HEK293 (cell line): ENCODE results near the gene CHN1.

Experiments
- CTCF ChIA-PET: fragments of 350-600 bp; formaldehyde crosslinking; extraction: SDS; loops from one replicate; lab custom pipeline; 2021; ENCODE audit warnings: antibody characterized with exemption; lab: Yijun Ruan, JAX
- POLR2A ChIA-PET: fragments of 300-600 bp; formaldehyde crosslinking; extraction: SDS; loops from one replicate; lab custom pipeline; 2020; ENCODE audit warnings: antibody characterized with exemption, inconsistent platforms; lab: Yijun Ruan, JAX
- H3K27ac ChIP-seq: fragments of 200-500 bp; sonication (Bioruptor generic); 2 replicates; pipeline ENCODE4 v1.5.1; 2014; ENCODE audit warnings: low read depth, low read length, control low read depth, inconsistent platforms; ENCODE audit errors: extremely low read depth
- H3K36me3 ChIP-seq, 2 experiments: fragments of 200-500 bp in 1 of 2; sonication (Bioruptor generic) in 1 of 2; 1 replicate in 1 of 2; 2 replicates in 1 of 2; pipeline ENCODE4 v1.5.1; 2014 to 2017; ENCODE audit warnings: inconsistent platforms in 2 of 2, low read length in 2 of 2; ENCODE audit not compliant: control insufficient read depth in 2 of 2, insufficient read depth in 1 of 2
- H3K4me1 ChIP-seq: fragments of 200-500 bp; sonication (Bioruptor generic); 2 replicates; pipeline ENCODE4 v1.5.1; 2014; ENCODE audit warnings: mild to moderate bottlenecking, low read length, inconsistent platforms; ENCODE audit not compliant: control insufficient read depth, insufficient read depth
- H3K4me3 ChIP-seq: 2 replicates; pipeline ENCODE4 v1.5.1; 2011; ENCODE audit warnings: low read depth, mild to moderate bottlenecking, control low read depth, low read length, moderate library complexity
- H3K9me3 ChIP-seq: fragments of 200-500 bp; sonication (Bioruptor generic); 2 replicates; pipeline ENCODE4 v1.5.1; 2014; ENCODE audit warnings: low read depth, low read length, inconsistent platforms; ENCODE audit not compliant: control insufficient read depth, insufficient read depth
- CTCF ChIP-seq: fragments of 450-650 bp; formaldehyde crosslinking; IDR thresholded peaks from 2 replicates; pipeline ENCODE4 v1.5.1; 2016; ENCODE audit warnings: missing biosample characterization, missing genetic modification characterization
- EGR2 ChIP-seq: fragments of 450-650 bp; formaldehyde crosslinking; IDR thresholded peaks from 2 replicates; pipeline ENCODE4 v1.5.1; 2016; ENCODE audit warnings: low read depth, missing biosample characterization, missing genetic modification characterization
- INSM2 ChIP-seq: fragments of 450-650 bp; formaldehyde crosslinking; IDR thresholded peaks from 2 replicates; pipeline ENCODE4 v1.5.1; 2016; ENCODE audit warnings: missing biosample characterization, missing genetic modification characterization
- MYNN ChIP-seq: fragments of 450-650 bp; formaldehyde crosslinking; IDR thresholded peaks from 2 replicates; pipeline ENCODE4 v1.5.1; 2016; ENCODE audit warnings: missing biosample characterization, missing genetic modification characterization, borderline replicate concordance
- PRDM1 ChIP-seq: fragments of 450-650 bp; formaldehyde crosslinking; IDR thresholded peaks from 2 replicates; pipeline ENCODE4; 2016; ENCODE audit warnings: missing biosample characterization, missing genetic modification characterization
- REPIN1 ChIP-seq: fragments of 450-650 bp; formaldehyde crosslinking; IDR thresholded peaks from 2 replicates; pipeline ENCODE4 v1.5.1; 2017; ENCODE audit warnings: missing biosample characterization, missing genetic modification characterization, low read depth
- ZBTB21 ChIP-seq: fragments of 450-650 bp; formaldehyde crosslinking; IDR thresholded peaks from 2 replicates; pipeline ENCODE4 v1.5.1; 2017; ENCODE audit warnings: missing biosample characterization, missing genetic modification characterization
- ZBTB44 ChIP-seq: fragments of 450-650 bp; IDR thresholded peaks from 2 replicates; pipeline ENCODE4 v1.5.1; 2018; ENCODE audit warnings: missing biosample characterization, mild to moderate bottlenecking, missing genetic modification characterization
- ZFP69B ChIP-seq: fragments of 450-650 bp; formaldehyde crosslinking; IDR thresholded peaks from 2 replicates; pipeline ENCODE4 v1.5.1; 2016; ENCODE audit warnings: missing biosample characterization, missing genetic modification characterization
- ZNF10 ChIP-seq: fragments of 450-650 bp; formaldehyde crosslinking; IDR thresholded peaks from 2 replicates; pipeline ENCODE4 v1.5.1; 2017; ENCODE audit warnings: missing biosample characterization, missing genetic modification characterization
- ZNF239 ChIP-seq: fragments of 450-650 bp; formaldehyde crosslinking; IDR thresholded peaks from 2 replicates; pipeline ENCODE4 v1.5.1; 2016; ENCODE audit warnings: missing biosample characterization, missing genetic modification characterization
- ZNF433 ChIP-seq: fragments of 450-650 bp; formaldehyde crosslinking; IDR thresholded peaks from 2 replicates; pipeline ENCODE4 v1.5.1; 2016; ENCODE audit warnings: missing biosample characterization, missing genetic modification characterization, low read depth

Gene CHN1

GRCh38 chr2:174902506-174903263 is 102.5 kb downstream of the CHN1 start:
- POLR2A ChIA-PET, result no interaction called here
- Histone ChIP-seq H3K27ac (no peak overlapping the region), H3K9me3 (no peaks in the 10 kb centered on the region), H3K4me3 (no peak overlapping the region), H3K4me1 (peaks cover 7% of the 10 kb centered on the region), H3K36me3 (no peaks in the 10 kb centered on the region; a peak in 1 of 3 replicates)
- CTCF ChIA-PET, result interaction anchor here (1.8 kb wide), 1 partner anchor 83 kb away, joined by 4 read pairs; no protein-coding TSS in a partner anchor
- TF ChIP-seq ZBTB44 (tag by site-specific recombination) (no peak), EGR2 (tag by site-specific recombination) (no peak), ZNF239 (no peak), ZNF433 (tag by site-specific recombination) (no peak), INSM2 (tag by site-specific recombination) (no peak), REPIN1 (tag by site-specific recombination) (no peak), CTCF (no peak)

GRCh38 chr2:174901075-174901474 is 104.1 kb downstream of the CHN1 start:
- no peak for TF ChIP-seq ZBTB21 (tag by site-specific recombination)
- TF ChIP-seq PRDM1 (tag by site-specific recombination), result peak; percentile 43; the same call in 1 of the 2 replicates
- Histone ChIP-seq H3K36me3 (no peaks in the 10 kb centered on the region; a peak in 1 of 3 replicates), H3K4me3 (no peak overlapping the region), H3K4me1 (peaks cover 9% of the 10 kb centered on the region), H3K9me3 (no peaks in the 10 kb centered on the region), H3K27ac (no peak overlapping the region)
- CTCF ChIA-PET, result interaction anchor here (0.6 to 1.8 kb wide), 2 partner anchors 11 to 85 kb away, joined by 3 to 4 read pairs; no protein-coding TSS in a partner anchor
- POLR2A ChIA-PET, result no interaction called here

- Histone ChIP-seq H3K4me3 (no peak overlapping the region), H3K4me1 (peaks cover 3% of the 10 kb centered on the region; the same call in 1 of the 2 replicates), H3K27ac (no peak overlapping the region), H3K36me3 (no peaks in the 10 kb centered on the region; a peak in 1 of 3 replicates), H3K9me3 (no peaks in the 10 kb centered on the region)
- ChIA-PET CTCF (no interaction called here), POLR2A (no interaction called here)
- no peak for TF ChIP-seq ZNF10 (tag by site-specific recombination)
- no peak for TF ChIP-seq ZFP69B (tag by site-specific recombination)
- TF ChIP-seq MYNN (tag by site-specific recombination), result 0 out of 2 replicates have a peak, but pooled peaks have one; percentile 42
These were observed 107.9 kb downstream of the CHN1 start for GRCh38 chr2:174897286-174897685.
